IPS DF 19.7 (cell line): ENCODE results near the gene DENND5B.
"Not testable (repeated sequence)": the region's sequence is repeated elsewhere in the genome, so short reads cannot be mapped to it uniquely, and the experiment has no call there.

Experiments
- DNase-seq: peaks from one replicate; pipeline ENCODE4 v3.0.0-alpha.2; 2013; ENCODE audit warnings: low read depth, low spot score

DENND5B gene

DNA sequence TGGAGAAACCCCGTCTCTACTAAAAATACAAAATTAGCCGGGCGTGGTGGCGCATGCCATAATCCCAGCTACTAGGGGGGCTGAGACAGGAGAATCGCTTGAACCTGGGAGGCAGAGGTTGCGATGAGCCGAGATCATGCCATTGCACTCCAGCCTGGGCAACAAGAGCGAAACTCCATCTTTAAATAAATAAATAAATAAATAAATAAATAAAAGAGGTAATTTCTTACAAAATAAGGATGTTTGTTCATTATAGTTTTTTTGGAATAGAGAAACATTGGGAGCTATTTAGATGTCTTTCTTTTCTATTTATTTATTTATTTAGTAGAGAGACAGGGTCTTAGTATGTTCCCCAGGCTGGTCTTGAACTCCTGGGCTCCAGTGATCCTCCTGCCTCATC, 213.7 kb downstream of the DENND5B start:
- not testable (repeated sequence) for DNase-seq

DNA sequence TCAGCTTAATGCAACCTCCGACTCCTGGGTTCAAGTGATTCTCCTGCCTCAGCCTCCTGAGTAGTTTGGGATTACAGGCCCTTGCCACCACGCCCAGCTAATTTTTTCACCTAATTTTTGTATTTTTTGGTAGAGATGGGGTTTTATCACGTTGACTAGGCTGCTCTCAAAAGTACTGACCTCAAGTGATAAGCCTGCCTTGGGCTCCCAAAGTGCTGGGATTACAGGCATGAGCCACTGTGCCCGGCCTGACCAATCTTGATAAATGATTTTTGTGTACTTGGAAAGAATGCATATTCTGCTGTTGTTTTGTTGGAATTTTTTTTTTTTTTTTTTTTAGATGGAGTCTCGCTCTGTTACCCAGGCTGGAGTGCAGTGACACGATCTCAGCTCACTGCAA, 215.5 kb downstream of the DENND5B start:
- not testable (repeated sequence) for DNase-seq

DNA sequence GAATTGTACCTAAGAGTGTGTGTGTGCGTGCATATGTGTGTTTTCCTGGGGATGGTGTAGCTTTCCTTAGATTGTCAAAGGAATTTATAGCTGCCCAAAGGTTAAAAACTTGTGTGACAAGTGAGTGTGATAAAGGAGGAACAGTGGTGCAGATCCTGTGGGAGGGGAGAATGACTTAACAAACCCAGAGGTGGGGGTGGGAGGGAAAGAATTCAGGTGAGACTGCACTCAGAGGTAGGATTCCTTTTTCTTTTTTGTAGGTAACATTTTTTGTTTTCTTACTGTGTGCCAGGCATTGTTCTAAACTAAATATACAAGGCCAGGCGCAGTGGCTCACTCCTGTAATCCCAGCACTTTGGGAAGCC, 219.7 kb downstream of the DENND5B start:
- DNase-seq, result no peak

DNA sequence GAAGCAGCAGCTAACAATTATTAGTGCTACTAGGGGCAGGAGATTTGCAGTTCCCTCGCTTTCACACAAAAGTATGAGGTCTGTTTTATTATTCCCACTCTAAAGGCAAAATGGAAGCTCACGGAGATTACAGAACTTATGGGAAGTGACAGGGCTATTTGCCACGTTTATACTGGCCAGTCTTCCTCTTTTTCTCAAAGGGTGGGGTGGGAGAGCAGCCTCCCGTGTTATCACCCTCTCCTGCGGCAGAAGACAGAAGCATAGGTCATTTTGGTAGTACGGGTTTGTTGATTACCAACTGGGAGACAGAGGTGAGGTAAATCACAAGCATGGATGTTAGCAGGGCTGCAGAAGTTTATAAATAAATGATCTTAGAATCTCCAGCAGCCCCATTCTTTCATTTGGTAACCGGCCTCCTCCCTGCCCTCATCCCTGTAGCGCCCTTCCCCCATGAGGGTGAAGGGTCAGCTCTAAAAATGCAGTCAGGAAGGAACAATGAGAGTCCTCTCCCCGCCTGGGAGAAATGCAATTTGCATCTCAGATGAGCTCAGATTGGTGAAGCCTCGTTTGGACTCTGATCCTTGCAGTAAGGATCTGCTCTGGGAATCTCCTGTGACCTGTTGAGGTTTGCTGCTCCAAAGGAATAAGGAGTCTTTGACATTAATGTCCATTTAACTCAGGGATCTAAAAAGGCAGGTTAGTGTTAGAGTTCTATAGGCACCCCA, 220.2 kb downstream of the DENND5B start:
- DNase-seq, result peak; percentile 94

DNA sequence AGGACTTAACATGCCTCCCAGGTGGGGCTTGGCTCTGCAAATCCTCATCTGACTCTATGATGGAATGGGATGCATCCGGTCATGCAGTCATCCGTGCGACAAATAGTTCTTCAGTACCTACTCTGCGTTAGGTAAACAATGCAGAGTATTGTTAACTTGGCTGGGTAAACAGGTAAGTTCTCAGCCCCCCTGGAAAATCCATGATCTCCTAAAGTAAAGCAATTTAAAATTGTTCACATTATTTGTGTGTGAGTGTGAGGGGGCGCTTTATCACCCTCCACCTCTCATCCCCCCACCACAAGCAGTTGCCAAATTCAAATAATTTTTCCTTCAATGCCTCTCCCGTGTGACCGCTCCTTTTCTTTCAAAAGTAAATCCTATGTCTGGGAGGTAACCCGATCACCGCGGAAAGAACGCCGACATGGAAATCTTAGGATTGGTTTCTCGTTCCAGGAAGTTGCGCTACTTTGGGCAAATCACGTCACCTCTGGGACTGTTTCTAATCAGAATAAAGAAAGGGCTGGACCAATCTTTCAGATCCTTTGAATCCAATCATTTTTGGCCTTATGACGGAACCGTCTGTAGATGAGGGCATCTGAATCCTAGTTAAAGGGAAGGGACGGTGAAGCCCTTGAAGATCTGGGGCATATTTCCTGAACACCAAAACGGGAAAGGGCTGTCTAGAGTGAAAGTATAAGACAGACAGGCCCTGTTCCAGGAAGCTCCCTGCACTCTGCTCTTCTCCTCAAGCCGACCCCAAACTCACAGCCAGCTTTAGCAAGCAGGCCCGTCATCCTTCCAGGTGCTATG, 221.0 kb downstream of the DENND5B start:
- no peak for DNase-seq

DNA sequence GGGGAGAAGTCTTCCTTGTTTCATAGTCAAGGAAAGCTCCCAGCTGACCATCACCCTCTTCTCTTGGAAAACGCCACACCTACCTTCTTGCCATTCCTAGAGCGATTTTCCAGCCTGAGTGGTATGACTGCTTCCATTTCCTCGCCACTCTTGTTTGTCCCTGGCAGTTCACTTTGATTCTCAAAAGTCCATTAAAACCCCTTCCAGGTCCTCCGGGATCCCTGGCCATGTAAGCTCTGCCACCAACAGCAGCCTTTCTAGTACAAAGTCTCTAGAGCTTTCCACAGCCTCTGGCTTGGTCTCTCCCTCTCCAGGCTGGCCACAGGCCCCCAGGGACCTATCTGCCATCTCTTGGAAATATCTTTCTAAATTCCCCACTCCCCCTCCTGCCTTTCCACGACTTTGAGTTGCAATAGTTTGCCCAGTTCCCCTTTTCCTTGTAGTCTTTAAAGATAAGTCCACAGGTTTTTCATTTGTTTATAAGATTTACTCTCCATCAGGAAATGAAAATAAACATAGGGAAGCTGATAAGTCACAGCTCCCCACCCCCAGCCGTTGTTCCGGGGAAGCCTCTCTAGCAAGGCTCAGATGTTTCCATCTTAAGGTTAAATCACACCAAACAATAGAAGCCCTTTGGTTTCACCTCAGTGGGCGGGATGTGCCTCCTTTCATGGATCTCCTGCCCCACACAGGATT, 222.1 kb downstream of the DENND5B start:
- no peak for DNase-seq

DNA sequence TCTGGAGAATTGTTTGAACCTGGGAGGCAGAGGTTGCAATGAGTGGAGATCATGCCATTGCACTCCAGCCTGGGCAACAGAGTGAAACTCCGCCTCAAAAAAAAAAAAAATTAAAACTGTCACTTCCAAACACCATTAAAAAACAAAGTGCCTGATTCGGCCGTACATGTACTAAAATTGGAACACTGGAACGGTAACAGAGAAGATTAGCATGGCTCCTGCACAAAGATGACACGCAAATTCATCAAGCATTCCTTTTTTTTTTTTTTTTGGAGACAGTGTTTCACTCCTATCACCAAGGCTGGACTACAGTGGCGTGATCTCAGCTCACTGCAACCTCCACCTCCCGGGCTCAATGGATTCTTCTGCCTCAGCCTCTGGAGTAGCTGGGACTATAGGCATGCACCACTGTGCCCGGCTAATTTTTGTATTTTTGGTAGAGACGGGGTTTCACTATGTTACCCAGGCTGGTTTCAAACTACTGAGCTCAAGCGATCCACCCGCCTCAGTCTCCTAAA, 224.8 kb downstream of the DENND5B start:
- DNase-seq, result no peak

DNA sequence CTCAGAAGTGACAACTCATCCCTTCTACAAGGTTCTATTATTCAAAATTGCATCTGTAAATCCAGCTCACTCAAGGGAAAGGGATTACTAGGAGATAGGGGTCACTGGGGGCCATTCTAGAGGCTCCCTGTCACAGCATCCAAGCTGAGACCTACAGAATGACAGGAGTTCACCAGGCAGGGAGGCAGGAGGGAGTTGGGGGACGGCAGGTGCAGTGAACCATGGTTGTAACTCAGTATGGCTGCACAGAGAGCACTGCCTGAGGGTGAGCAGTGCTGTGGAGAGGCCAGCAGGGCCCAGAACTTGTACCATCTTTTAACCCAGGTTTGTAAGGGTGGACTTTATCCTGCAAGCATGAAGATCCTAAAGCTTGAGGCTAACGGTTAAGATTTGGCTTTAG, 227.1 kb downstream of the DENND5B start:
- DNase-seq, result no peak

DNA sequence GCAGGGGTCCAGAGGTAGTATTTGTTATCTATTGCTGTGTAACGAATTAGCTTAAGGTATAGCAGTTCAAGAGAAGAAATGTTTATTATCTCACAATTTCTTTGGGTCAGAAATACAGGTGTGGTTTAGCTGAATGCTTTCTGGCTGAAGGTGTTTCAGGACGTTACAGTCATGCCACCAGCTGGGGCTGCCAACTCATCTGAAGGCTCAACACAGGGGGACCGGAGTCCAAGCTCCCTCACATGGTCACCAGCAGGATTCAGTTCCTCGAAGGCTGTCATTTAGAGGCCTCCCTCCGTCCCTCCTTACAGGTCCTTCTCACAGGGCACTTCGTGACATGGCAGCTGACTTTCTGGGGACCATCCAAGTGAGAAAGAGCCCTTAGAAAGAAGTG, 227.5 kb downstream of the DENND5B start:
- DNase-seq, result no peak

DNA sequence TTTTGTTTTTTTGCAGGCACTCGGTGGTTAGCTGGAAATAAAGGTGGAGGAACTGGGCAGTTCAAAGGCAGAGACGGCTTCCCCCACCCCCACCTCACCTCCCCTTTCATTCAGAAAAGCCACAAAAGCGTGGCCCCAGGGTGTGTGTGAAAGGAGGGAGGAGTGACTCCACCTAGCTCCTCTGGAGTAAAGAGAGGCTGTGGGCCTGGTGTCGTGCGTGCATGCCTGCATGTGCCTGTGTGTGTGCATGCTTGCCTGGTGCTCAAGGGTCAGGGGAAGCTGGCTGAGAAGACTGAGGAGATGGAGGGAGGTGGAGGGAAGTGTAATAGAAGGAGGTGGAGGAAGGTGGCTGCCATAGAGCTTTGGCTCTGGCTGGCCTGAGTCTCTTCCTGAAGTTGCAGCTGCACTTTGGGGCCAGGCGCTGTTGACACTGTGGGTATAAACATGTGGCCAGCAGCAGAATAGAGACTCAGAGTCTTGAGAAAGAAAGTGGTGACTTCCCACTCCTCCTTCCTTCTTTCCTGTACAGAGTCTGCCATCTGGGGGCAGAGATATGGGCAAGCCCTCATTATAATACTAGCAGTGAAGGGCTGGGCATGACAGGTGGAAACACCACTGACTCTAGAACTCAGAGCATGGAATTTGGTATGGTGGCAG, 228.0 kb downstream of the DENND5B start:
- no peak for DNase-seq

DNA sequence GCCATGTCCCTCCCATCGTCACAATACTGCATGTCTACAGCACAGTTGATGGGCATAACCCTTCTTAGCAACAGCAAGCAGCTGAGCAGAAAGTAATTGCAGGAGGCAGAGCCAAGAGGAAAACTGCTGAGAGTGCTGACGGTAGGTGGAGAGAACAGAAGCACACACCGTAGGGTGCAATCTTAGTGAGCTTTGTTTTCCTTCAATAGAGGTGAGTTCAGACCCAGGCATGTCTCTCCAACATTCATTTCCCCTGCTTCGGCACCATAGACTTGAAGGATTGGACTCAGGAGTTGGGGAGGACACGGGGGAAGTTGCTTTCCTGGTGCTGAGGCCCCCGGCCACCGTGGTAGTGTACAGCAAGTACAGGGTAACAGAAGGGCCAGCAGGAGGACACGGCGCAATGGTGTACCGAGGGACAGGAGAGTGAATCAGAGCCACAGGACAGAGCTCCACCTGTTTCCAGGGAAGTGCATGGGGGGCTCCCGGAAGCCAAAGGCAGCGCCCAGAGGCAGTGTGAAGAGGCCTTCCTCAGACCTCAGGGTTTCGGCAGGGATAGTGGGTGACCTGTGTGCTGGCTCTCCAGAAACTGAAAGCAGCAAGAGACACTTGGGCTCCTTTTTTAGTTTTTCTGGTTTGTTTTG, 228.7 kb downstream of the DENND5B start:
- no peak for DNase-seq

DNA sequence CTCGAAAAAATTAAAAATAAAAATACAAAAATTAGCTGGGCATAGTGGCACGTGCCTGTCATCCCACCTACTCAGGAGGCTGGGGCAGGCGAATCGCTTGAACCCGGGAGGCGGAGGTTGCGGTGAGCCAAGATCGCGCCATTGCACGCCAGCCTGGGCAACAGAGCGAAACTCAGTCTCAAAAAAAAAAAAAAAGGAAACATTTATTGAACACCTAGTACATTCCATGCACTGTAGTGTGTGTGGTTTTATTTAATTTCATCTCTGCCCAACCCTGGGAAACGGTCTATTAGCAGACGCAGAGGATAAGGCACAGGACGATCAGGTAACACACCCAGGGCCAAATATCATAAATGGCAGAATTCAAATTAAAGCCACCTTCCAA, 229.2 kb downstream of the DENND5B start:
- no peak for DNase-seq

DNA sequence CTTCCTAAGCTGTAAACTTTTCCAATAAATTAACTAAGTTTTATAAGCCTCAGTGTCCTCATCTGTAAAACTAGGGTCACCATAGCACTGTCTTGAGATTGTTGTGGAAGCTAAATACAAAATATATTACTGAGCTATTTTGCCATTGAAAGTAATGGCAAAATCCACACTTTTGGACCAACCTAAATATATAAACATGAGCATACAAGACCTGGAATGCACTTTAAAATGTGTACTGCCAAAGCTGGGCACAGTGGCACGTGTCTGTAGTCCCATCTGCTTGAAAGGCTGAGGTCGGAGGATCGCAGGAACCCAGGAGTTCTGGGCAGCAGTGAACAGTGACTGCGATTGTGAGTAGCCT, 235.2 kb downstream of the DENND5B start:
- no peak for DNase-seq

DNA sequence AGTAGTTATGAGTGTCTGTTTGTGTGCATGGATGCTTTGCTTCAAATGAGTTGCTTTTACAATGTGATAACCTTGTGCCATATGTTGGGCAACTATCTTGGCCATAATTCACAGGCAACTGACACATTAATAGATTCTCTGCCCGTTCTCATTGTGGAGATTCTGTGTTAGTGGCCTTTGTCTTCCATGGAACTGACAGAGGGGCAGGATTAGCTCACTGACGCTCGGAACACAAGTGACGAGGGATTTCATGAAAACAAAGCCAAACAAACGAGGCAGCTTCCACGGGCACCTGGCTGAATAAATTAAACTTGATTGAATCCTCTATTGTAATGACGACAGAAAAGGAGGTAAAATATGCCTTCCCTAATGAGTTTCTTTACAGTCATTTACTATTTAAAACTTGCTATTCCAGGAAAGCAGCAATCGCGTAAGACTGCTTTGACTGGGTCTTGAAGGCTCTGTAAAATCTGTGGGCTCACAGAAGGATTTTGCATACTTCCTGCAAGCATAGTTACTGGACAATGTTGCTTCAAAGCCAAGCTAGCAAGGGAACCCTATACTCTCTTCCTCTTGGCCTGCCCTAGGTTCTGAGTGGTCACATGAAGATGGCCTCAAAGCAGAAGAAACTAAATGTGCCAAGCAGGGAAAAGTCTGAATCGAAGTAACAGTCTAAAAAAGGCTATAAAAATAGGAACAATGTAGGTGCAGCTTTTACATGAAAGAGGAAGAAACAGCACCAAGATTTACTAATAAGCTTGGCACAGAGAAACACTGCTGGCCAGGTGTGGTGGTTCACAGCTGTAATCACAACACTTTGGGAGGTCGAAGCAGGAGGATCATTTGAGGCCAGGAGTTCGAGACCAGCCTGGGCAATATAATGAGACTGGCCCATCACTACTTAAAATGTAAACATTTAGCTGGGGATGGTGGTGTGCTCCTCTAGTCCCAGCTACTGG, 236.9 kb downstream of the DENND5B start:
- DNase-seq, result no peak

DNA sequence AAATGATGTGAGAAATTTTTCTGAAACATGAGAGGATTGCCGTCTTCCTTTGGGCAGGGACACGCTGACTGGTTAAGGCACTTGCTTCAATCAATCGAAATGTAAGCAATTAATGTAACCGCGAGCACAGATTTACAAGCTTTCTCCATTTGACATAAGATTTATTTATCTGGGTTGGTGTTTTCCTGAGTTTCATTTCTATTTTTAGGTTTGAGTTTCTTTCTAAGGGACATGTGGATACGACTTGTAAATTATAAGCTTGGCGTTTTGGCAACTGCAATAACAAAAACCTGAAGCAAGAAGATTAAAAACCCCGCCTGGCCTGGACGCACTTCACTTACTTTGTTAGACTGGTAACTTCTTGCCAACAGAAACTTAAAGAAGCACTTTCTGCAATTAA, 244.7 kb downstream of the DENND5B start:
- no peak for DNase-seq

DNA sequence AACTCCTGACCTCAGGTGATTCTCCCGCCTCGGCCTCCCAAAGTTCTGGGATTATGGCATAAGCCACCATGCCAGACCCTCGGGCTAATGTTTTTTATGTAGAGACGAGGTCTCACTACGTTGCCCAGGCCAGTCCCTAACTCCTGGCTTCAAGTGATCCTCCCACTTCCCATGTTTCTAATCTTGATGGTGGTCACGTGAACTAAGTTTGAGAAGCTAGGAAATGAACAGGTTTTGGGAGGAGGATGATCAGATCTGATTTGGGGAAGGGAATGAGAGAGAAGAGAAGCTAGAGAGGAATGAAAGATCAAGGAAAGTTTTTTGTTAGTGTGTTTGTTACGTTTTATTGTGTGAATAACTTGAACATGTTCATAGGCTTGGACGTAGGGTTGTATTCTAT, 247.8 kb downstream of the DENND5B start:
- no peak for DNase-seq

DNA sequence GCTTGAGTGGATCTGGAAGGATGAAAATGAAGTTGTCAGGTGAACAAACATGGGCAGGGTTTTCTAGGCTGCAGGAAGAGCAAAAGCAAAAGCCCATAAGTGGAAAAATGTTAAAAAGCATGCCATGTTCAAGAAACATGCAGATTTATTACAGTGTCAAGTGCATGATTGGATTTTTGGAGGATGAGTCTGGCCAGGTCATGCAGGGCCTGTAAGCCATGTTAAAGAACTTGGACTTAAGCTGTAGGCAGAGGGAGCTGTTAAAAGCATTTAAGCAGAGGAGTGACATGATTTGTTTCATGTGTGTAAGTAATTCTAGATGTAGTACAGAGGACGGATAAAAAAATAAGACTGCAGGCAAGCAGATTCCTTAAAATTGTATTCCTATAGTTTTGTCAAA, 248.7 kb downstream of the DENND5B start:
- DNase-seq, result no peak

DNA sequence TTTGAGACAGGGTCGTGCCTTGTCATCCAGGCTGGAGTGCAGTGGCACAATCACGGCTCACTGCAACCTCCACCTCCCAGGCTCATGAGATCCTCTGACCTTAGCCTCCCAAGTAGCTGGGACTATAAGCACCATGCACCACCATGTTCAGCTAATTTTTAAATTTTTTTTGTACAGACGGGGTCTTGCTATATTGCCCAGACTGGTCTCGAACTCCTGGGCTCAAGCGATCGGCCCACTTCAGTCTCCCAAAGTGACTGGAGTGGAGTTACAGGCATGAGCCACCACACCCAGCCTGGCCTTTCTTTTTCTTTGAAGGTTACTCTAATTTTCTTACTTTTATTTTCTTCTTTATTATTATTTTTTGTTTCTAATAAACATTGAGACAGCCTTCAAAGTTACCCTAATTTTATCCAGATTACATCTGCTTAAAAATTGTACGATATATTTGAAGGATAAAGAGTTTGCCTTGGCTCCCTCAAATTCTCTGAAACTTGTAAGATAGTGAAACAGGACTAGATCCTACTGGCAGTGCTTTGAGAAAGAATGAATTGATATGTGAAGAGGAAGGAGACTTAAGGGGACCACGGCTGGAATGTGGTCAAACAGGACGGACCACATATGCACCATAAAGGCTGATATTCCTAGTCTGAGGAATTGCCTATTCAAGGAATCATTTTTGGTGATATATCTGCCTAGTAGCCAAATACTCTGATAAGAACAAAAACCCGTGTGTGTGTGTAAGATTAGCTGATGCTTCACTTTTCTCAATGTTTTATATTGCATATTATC, 250.9 kb downstream of the DENND5B start:
- DNase-seq, result peak; percentile 80

DNA sequence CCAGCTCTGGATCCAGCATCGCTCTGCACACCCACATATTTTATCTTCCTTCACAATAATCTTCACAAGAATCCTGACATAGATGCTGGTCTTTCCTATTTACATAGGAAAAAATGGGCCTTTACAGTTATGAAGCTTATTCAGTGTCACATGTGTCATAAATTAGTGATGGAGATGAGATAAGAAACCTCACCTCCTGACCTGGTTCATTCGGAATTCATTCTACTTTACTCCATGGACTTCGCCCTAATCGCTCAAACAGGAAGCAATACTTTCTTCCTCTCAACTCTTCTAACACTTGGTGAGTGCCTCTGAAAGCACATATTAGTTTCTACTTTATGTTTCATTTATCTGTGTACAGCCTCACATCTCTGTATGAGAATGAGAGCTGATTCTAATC, 253.0 kb downstream of the DENND5B start:
- no peak for DNase-seq
